Parathyroid adenoma (tissue), 2 donors: ENCODE results near the gene GTSF1L.

Experiments used
- H2AFZ ChIP-seq: fragments of 300-600 bp; sonication (generic); one replicate; pipeline ENCODE4 v1.7.0; 2017; ENCODE audit warnings: antibody characterized with exemption, mild to moderate bottlenecking
- H3K27ac ChIP-seq: fragments of 300-600 bp; sonication (generic); one replicate; pipeline ENCODE4 v1.7.0; 2017
- H3K27me3 ChIP-seq: fragments of 300-600 bp; sonication (generic); one replicate; pipeline ENCODE4 v1.7.0; 2017; ENCODE audit warnings: low read length; ENCODE audit not compliant: control insufficient read depth, insufficient read depth
- H3K36me3 ChIP-seq: fragments of 300-600 bp; sonication (generic); one replicate; pipeline ENCODE4 v1.7.0; 2017; ENCODE audit warnings: low read length; ENCODE audit not compliant: control insufficient read depth, insufficient read depth
- H3K4me1 ChIP-seq: fragments of 300-600 bp; sonication (generic); one replicate; pipeline ENCODE4 v1.7.0; 2017; ENCODE audit warnings: control low read depth
- H3K4me2 ChIP-seq: fragments of 300-600 bp; sonication (generic); one replicate; pipeline ENCODE4 v1.7.0; 2017; ENCODE audit warnings: low read length
- H3K4me3 ChIP-seq: fragments of 300-600 bp; sonication (generic); one replicate; pipeline ENCODE4 v1.7.0; 2017; ENCODE audit warnings: low read depth, low read length
- H3K79me2 ChIP-seq: fragments of 300-600 bp; sonication (generic); one replicate; pipeline ENCODE4 v1.7.0; 2017; ENCODE audit warnings: control low read depth
- H3K9ac ChIP-seq: fragments of 300-600 bp; sonication (generic); one replicate; pipeline ENCODE4 v1.7.0; 2017; ENCODE audit warnings: mild to moderate bottlenecking
- H3K9me3 ChIP-seq: fragments of 300-600 bp; sonication (generic); one replicate; pipeline ENCODE4 v1.7.0; 2017; ENCODE audit warnings: low read length; ENCODE audit not compliant: control insufficient read depth
- TF ChIP-seq, protein P1 (sequence below): fragments of 300-600 bp; sonication (generic); IDR thresholded peaks from one replicate; pipeline ENCODE4 v1.7.0; 2017; ENCODE audit warnings: antibody characterized with exemption, mild to moderate bottlenecking
- donor health status: primary hyperparathyroidism.

Gene GTSF1L

GRCh38 chr20:43700627-43701026 lies 26.2 kb downstream of the GTSF1L start:
- Histone ChIP-seq H3K79me2 (no peaks in the 10 kb centered on the region), H3K4me1 (no peaks in the 10 kb centered on the region), H3K27me3 (no peaks in the 10 kb centered on the region), H3K27ac (no peak overlapping the region), H3K4me2 (no peak overlapping the region), H2AFZ (no peak overlapping the region), H3K4me3 (no peak overlapping the region), H3K36me3 (no peaks in the 10 kb centered on the region), H3K9ac (no peak overlapping the region), H3K9me3 (no peaks in the 10 kb centered on the region)
- TF ChIP-seq, protein P1, sequence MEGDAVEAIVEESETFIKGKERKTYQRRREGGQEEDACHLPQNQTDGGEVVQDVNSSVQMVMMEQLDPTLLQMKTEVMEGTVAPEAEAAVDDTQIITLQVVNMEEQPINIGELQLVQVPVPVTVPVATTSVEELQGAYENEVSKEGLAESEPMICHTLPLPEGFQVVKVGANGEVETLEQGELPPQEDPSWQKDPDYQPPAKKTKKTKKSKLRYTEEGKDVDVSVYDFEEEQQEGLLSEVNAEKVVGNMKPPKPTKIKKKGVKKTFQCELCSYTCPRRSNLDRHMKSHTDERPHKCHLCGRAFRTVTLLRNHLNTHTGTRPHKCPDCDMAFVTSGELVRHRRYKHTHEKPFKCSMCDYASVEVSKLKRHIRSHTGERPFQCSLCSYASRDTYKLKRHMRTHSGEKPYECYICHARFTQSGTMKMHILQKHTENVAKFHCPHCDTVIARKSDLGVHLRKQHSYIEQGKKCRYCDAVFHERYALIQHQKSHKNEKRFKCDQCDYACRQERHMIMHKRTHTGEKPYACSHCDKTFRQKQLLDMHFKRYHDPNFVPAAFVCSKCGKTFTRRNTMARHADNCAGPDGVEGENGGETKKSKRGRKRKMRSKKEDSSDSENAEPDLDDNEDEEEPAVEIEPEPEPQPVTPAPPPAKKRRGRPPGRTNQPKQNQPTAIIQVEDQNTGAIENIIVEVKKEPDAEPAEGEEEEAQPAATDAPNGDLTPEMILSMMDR = no peak

DNA sequence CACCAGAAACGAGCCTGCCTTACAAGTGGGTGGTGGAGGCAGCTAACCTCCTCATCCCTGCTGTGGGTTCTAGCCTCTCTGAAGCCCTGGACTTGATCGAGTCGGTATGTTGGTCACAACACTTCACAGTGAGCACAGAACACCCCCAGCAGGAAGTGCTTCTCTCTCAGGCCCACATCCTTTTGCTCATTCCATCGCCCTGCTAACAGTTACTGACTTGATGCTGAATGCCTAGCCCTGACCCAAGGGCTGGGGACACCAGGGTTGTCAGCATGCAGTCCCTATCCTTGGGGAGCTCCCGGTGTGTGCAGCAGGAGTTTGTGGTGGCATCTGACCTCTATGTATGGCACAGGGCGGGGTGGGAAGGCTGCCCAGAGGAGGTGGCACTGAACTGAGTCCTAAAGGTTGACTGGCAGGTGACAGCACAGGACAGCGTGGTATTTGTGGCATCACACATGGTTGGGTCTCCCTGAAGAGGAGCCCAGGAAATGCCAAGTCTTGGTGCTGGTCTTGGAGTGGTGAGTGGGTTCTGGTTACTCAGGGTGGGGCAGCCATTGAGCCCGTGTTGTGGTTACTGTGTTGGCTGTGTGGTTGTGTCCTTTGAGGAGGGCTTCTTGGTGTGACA lies 26.7 kb downstream of the GTSF1L start:
- Histone ChIP-seq H3K36me3 (no peaks in the 10 kb centered on the region), H3K9me3 (no peaks in the 10 kb centered on the region), H3K79me2 (no peaks in the 10 kb centered on the region), H3K4me3 (no peak overlapping the region), H3K4me2 (no peak overlapping the region), H3K4me1 (no peaks in the 10 kb centered on the region), H3K27me3 (no peaks in the 10 kb centered on the region), H2AFZ (no peak overlapping the region), H3K27ac (no peak overlapping the region), H3K9ac (no peak overlapping the region)
- TF ChIP-seq, protein P1 = no peak

DNA sequence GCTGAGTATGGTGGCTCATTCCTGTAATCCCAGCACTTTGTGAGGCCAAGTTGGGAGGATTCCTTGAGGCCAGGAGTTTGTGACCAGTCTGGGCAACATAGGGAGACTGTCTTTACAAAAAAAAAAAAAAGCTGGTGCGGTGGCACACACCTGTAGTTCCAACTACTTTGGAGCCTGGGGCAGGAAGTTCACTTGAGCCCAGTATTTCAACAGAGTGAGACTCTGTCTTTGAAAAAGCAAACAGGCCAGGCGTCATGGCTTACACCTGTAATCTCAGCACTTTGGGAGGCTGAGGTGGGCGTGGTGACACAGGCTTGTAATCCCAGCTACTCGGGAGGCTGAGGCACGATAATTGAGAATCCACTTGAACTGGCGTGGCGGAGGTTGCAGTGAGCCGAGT lies 31.2 kb downstream of the GTSF1L start:
- Histone ChIP-seq H3K4me1 (no peaks in the 10 kb centered on the region), H3K27me3 (no peaks in the 10 kb centered on the region), H3K4me3 (no peak overlapping the region), H3K9ac (no peak overlapping the region), H3K36me3 (no peaks in the 10 kb centered on the region), H3K79me2 (no peaks in the 10 kb centered on the region), H3K9me3 (no peaks in the 10 kb centered on the region), H3K27ac (no peak overlapping the region), H3K4me2 (no peak overlapping the region), H2AFZ (no peak overlapping the region)
- TF ChIP-seq, protein P1 = no peak

- Histone ChIP-seq H3K4me3 (no peak overlapping the region), H3K4me2 (no peak overlapping the region)
- TF ChIP-seq, protein P1 = no peak
Measured at GRCh38 chr20:43694763-43695162, 32.0 kb downstream of the GTSF1L start.

DNA sequence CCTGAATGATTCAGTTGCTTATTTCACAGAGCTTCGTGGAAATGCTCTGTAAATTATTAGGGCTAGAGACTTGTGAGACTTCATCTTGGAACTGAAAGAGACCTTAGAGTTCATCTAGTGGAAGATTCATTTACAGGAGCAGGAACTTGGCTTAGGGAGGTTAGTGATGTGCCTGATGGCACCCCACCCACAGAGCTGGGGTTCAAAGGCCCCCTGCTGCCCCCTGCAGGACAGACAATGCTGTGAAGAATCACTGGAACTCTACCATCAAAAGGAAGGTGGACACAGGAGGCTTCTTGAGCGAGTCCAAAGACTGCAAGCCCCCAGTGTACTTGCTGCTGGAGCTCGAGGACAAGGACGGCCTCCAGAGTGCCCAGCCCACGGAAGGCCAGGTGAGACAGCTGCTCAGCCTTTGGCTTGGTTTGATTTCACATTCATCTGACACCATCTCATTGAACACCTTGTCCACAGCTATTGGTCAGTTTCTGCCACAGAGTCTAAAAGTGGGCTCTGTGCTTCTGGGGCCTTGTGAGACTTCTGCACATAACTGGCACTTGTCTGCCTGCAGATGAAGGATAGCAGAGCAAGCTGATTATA lies 34.8 kb downstream of the GTSF1L start:
- no peak overlapping the region for H3K9ac ChIP-seq
- no peaks in the 10 kb centered on the region for H3K27me3 ChIP-seq
- no peaks in the 10 kb centered on the region for H3K79me2 ChIP-seq
- no peak overlapping the region for H3K27ac ChIP-seq
- no peaks in the 10 kb centered on the region for H3K9me3 ChIP-seq
- H3K4me1 ChIP-seq = no peaks in the 10 kb centered on the region
- H3K4me3 ChIP-seq = no peak overlapping the region
- no peak overlapping the region for H2AFZ ChIP-seq
- H3K4me2 ChIP-seq = no peak overlapping the region
- H3K36me3 ChIP-seq = no peaks in the 10 kb centered on the region
- TF ChIP-seq, protein P1 = peak; percentile 19

More at GRCh38 chr20:43694763-43695162, 32.0 kb downstream of the GTSF1L start:
- H2AFZ ChIP-seq = no peak overlapping the region
- H3K79me2 ChIP-seq = no peaks in the 10 kb centered on the region
- H3K9me3 ChIP-seq = no peaks in the 10 kb centered on the region
- no peak overlapping the region for H3K9ac ChIP-seq
- H3K27me3 ChIP-seq = no peaks in the 10 kb centered on the region
- H3K4me1 ChIP-seq = no peaks in the 10 kb centered on the region
- no peaks in the 10 kb centered on the region for H3K36me3 ChIP-seq
- H3K27ac ChIP-seq = no peak overlapping the region
